Lower leg skin (tissue), 4 donors: ENCODE measurements around the gene ABLIM3. TPM values are rescaled to one million over a fixed set of nuclear protein-coding genes. Genes with fewer than 3 reads are reported as not detected.

Experiments
- DNase-seq, 2 donors: peaks; one replicate each; pipeline ENCODE4 v3.0.0-alpha.2; 2019; ENCODE audit warnings: low spot score in 2 of 2
- H3K4me3 ChIP-seq: fragments of 200-600 bp; sonication (generic); 2 replicates; pipeline ENCODE4 v1.5.1; 2017; ENCODE audit warnings: mild to moderate bottlenecking, low read depth; ENCODE audit not compliant: poor library complexity, severe bottlenecking
- CTCF ChIP-seq, 3 donors: fragments of 450-650 bp; IDR thresholded peaks; one replicate each; pipeline ENCODE4 v1.5.1; 2016; ENCODE audit warnings: antibody characterized with exemption in 3 of 3, mild to moderate bottlenecking in 3 of 3, moderate library complexity in 2 of 3
- POLR2A ChIP-seq, 2 donors: fragments of 450-650 bp; IDR thresholded peaks; one replicate each; pipeline ENCODE4 v1.6.1; 2016 to 2017; ENCODE audit warnings: antibody characterized with exemption in 2 of 2, mild to moderate bottlenecking in 1 of 2, moderate library complexity in 1 of 2
- WGBS, 2 donors: methylation state at CpG; one replicate each; pipeline ENCODE4 v1.1.5; 2018; 5-methylcytosine and 5-hydroxymethylcytosine counted together
- intact Hi-C: fragments of 100-400 bp; cut with DNase I; formaldehyde crosslinking; loops from one replicate; pipeline ENCODE4 v1.15.0; 2023; ENCODE audit warnings: low total_unique reads
- total RNA-seq, 4 donors: library from RNA; depleted of rRNA; stranded (reverse); fragments of >200 nt; gene quantifications; one replicate each; pipeline ENCODE4 v1.1.0, GENCODE V29; 2016

The ABLIM3 gene
- total RNA-seq, 4 donors from 2014 or later, result 4.2 to 12.3 (median 7.4) TPM

GRCh38 chr5:149278451-149279210, 137.3 kb downstream of the ABLIM3 start:
- peak in 1 of 2 donors; percentile 82 for DNase-seq
- no peak for TF ChIP-seq POLR2A (IDR thresholded peaks at IDR 0.05)
- TF ChIP-seq CTCF (IDR thresholded peaks at IDR 0.05), result no peak
- intact Hi-C loops, result no loop called here
- no peak overlapping the region for H3K4me3 ChIP-seq
- WGBS, 2 donors, result 63 to 80% methylated on average over 5 of the region's 5 CpGs

GRCh38 chr5:149279661-149280060, 138.4 kb downstream of the ABLIM3 start:
- DNase-seq, result peak in 1 of 2 donors; percentile 78
- TF ChIP-seq POLR2A (IDR thresholded peaks at IDR 0.05) (no peak), CTCF (IDR thresholded peaks at IDR 0.05) (no peak)
- intact Hi-C loops, result no loop called here
- 85 to 91% methylated on average over 1 of the region's 1 CpG for WGBS, 2 donors
- H3K4me3 ChIP-seq, result no peak overlapping the region

GRCh38 chr5:149280124-149280523, 138.8 kb downstream of the ABLIM3 start:
- TF ChIP-seq CTCF (IDR thresholded peaks at IDR 0.05), result no peak
- no peak for TF ChIP-seq POLR2A (IDR thresholded peaks at IDR 0.05)
- H3K4me3 ChIP-seq, result no peak overlapping the region
- DNase-seq, result peak in 1 of 2 donors; percentile 28
- intact Hi-C loops, result no loop called here
- 48 to 58% methylated on average over 1 of the region's 1 CpG for WGBS, 2 donors

- 83 to 91% methylated on average over 4 of the region's 4 CpGs for WGBS, 2 donors
- TF ChIP-seq CTCF (IDR thresholded peaks at IDR 0.05) (no peak), POLR2A (IDR thresholded peaks at IDR 0.05) (no peak)
- H3K4me3 ChIP-seq, result no peak overlapping the region
- peak in 1 of 2 donors; percentile 70 for DNase-seq
- intact Hi-C loops, result no loop called here
Observed at GRCh38 chr5:149280802-149281201, 139.5 kb downstream of the ABLIM3 start.

- peak in 1 of 2 donors; percentile 61 for DNase-seq
- TF ChIP-seq POLR2A (IDR thresholded peaks at IDR 0.05), result no peak
- no peak for TF ChIP-seq CTCF (IDR thresholded peaks at IDR 0.05)
- no peak overlapping the region for H3K4me3 ChIP-seq
- WGBS, 2 donors, result 85 to 87% methylated on average over 12 of the region's 12 CpGs
- intact Hi-C loops, result no loop called here
Observed at GRCh38 chr5:149282027-149282965, 141.0 kb downstream of the ABLIM3 start.
